Kidney epithelial cell (primary cell): ENCODE measurements around the gene SERPINA1. TPM values are rescaled to one million over a fixed set of nuclear protein-coding genes. Genes with fewer than 3 reads are reported as not detected.

ENCODE experiments used
- DNase-seq: peaks from one replicate; pipeline ENCODE4 v3.0.0-alpha.2; 2010; ENCODE audit warnings: low read depth
- H3K27me3 ChIP-seq: 2 replicates; pipeline ENCODE4 v1.6.0; 2011; ENCODE audit warnings: low read length; ENCODE audit not compliant: control insufficient read depth, insufficient read depth
- H3K36me3 ChIP-seq: 2 replicates; pipeline ENCODE4 v1.5.1; 2011; ENCODE audit warnings: low read length; ENCODE audit not compliant: control insufficient read depth, insufficient read depth
- H3K4me3 ChIP-seq: 2 replicates; pipeline ENCODE4 v1.5.1; 2011; ENCODE audit warnings: low read depth, mild to moderate bottlenecking, control low read depth, low read length
- total RNA-seq: library from RNA; depleted of rRNA; stranded (reverse); fragments of >200 nt; gene quantifications from 2 replicates; pipeline ENCODE4 v1.2.3, GENCODE V29; 2015
- TF ChIP-seq, protein P1 (sequence below): IDR thresholded peaks from 2 replicates; pipeline ENCODE4 v1.5.1; 2011; ENCODE audit warnings: mild to moderate bottlenecking, moderate library complexity, low read length, control low read depth, inconsistent platforms; ENCODE audit not compliant: insufficient read depth, poor library complexity, severe bottlenecking

SERPINA1 gene
- total RNA-seq, 1 donor from 2014 or later, result 23.2 TPM

- H3K4me3 ChIP-seq, result no peak overlapping the region
- TF ChIP-seq, protein P1, sequence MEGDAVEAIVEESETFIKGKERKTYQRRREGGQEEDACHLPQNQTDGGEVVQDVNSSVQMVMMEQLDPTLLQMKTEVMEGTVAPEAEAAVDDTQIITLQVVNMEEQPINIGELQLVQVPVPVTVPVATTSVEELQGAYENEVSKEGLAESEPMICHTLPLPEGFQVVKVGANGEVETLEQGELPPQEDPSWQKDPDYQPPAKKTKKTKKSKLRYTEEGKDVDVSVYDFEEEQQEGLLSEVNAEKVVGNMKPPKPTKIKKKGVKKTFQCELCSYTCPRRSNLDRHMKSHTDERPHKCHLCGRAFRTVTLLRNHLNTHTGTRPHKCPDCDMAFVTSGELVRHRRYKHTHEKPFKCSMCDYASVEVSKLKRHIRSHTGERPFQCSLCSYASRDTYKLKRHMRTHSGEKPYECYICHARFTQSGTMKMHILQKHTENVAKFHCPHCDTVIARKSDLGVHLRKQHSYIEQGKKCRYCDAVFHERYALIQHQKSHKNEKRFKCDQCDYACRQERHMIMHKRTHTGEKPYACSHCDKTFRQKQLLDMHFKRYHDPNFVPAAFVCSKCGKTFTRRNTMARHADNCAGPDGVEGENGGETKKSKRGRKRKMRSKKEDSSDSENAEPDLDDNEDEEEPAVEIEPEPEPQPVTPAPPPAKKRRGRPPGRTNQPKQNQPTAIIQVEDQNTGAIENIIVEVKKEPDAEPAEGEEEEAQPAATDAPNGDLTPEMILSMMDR, result no peak
- no peak for DNase-seq
- no peaks in the 10 kb centered on the region for H3K27me3 ChIP-seq
- H3K36me3 ChIP-seq, result no peaks in the 10 kb centered on the region
Observed at GRCh38 chr14:94364964-94365363, 23.4 kb downstream of the SERPINA1 start.

DNA sequence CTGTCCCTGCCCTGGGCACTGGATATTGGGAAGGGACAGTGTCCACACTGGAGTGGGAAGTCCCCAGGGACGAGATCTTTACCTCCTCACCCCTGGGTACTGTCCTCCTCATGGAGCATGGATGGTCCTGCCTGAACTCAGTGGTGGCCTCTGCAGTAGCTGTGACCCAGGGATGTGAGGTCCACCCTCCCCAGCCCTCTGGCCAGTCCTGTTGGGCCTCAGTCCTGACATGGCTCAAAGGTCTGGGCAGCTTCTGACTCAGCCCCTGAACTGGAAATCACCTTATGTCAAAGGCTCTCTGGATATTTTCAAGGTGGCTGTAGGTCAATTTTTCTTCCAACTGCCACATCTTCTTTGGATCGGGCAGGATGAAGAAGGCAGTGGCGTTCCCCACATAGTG lies 24.4 kb downstream of the SERPINA1 start:
- TF ChIP-seq, protein P1, result no peak
- Histone ChIP-seq H3K27me3 (no peaks in the 10 kb centered on the region), H3K36me3 (no peaks in the 10 kb centered on the region), H3K4me3 (no peak overlapping the region)
- no peak for DNase-seq

DNA sequence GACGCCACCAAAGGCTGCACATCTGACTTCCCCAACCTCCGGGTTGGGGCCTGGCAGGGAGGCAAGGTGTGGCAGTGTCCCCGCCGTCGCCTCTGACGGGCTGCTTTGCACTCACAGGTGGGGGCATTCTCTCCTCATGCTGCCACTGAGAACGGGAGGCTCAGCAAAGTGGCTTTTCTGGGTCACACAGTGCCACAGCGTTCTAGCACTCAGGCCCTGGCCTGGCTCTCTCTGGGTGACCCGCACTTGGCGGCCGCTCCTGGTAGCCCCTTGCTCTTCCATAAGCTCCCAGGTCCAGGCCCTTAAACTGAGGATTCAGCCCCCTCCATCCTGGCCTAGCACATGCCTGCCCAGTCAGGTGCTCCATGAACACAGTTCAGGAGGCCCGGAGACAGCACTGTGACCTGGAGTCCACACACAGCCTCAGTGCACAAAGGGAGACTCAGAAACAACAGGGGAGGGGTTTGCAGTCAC lies 25.2 kb downstream of the SERPINA1 start:
- H3K36me3 ChIP-seq, result no peaks in the 10 kb centered on the region
- TF ChIP-seq, protein P1, result no peak
- no peak for DNase-seq
- H3K4me3 ChIP-seq, result no peak overlapping the region
- no peaks in the 10 kb centered on the region for H3K27me3 ChIP-seq

GRCh38 chr14:94362614-94363133 lies 25.7 kb downstream of the SERPINA1 start:
- Histone ChIP-seq H3K4me3 (no peak overlapping the region), H3K27me3 (no peaks in the 10 kb centered on the region), H3K36me3 (no peaks in the 10 kb centered on the region)
- DNase-seq, result no peak
- TF ChIP-seq, protein P1, result no peak

DNA sequence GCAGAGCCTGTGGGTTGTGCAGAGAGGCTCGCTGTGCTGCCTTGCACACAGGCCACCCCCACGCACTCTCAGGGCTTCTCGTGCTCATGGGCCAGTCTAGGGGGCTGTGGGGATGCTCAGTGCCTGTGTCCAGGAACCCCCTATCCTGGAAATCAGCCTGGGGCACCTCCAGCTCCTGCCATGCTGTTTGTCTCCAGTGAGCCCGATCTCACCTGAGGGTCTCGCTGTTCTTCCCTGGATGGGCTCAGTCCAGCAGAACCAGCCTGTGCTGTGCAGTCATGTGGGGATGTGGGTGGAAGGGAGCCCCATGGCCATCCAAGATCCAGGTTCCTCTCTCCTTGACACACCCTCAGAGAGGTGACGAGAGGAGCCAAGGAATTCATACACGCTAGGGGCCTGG lies 26.7 kb downstream of the SERPINA1 start:
- TF ChIP-seq, protein P1, result no peak
- no peak for DNase-seq
- Histone ChIP-seq H3K27me3 (no peaks in the 10 kb centered on the region), H3K4me3 (no peak overlapping the region), H3K36me3 (no peaks in the 10 kb centered on the region)

GRCh38 chr14:94360945-94361565 lies 27.3 kb downstream of the SERPINA1 start:
- DNase-seq, result no peak
- H3K4me3 ChIP-seq, result no peak overlapping the region
- TF ChIP-seq, protein P1, result no peak
- H3K27me3 ChIP-seq, result no peaks in the 10 kb centered on the region
- no peaks in the 10 kb centered on the region for H3K36me3 ChIP-seq
